IPS-NIHi7 (cell line): ENCODE data around the gene CRAT.
"Not testable (repeated sequence)": the region's sequence is repeated elsewhere in the genome, so short reads cannot be mapped to it uniquely, and the experiment has no call there.

Experiments
- DNase-seq: peaks from one replicate; pipeline ENCODE4 v3.0.0; 2012; ENCODE audit warnings: mixed read lengths; ENCODE audit errors: extremely low spot score

Gene CRAT

GRCh38 chr9:129138476-129139232, 28.1 kb upstream of the CRAT start:
- DNase-seq = no peak

GRCh38 chr9:129138144-129138462, 27.5 kb upstream of the CRAT start:
- no peak for DNase-seq

GRCh38 chr9:129137292-129138143, 26.9 kb upstream of the CRAT start:
- DNase-seq = no peak

GRCh38 chr9:129136446-129137035, 25.9 kb upstream of the CRAT start:
- DNase-seq = no peak

- DNase-seq = no peak
Measured at GRCh38 chr9:129135476-129135875, 24.9 kb upstream of the CRAT start.

GRCh38 chr9:129133082-129133481, 22.5 kb upstream of the CRAT start:
- no peak for DNase-seq

- peak; percentile 93 for DNase-seq
Measured at GRCh38 chr9:129131300-129132145, 20.9 kb upstream of the CRAT start.

GRCh38 chr9:129130791-129131190, 20.2 kb upstream of the CRAT start:
- no peak for DNase-seq

- DNase-seq = not testable (repeated sequence)
Measured at GRCh38 chr9:129130271-129130670, 19.7 kb upstream of the CRAT start.

- no peak for DNase-seq
Measured at GRCh38 chr9:129128689-129129088, 18.1 kb upstream of the CRAT start.

GRCh38 chr9:129126749-129127618, 16.4 kb upstream of the CRAT start:
- peak; percentile 75 for DNase-seq

GRCh38 chr9:129125478-129125877, 14.9 kb upstream of the CRAT start:
- no peak for DNase-seq

GRCh38 chr9:129124506-129125069, 14.0 kb upstream of the CRAT start:
- no peak for DNase-seq

GRCh38 chr9:129122976-129123375, 12.4 kb upstream of the CRAT start:
- not testable (repeated sequence) for DNase-seq

GRCh38 chr9:129122133-129122532, 11.5 kb upstream of the CRAT start:
- no peak for DNase-seq

GRCh38 chr9:129121483-129121882, 10.9 kb upstream of the CRAT start:
- DNase-seq = no peak

- DNase-seq = no peak
Measured at GRCh38 chr9:129118799-129119198, 8.2 kb upstream of the CRAT start.

GRCh38 chr9:129113645-129114304, 3.2 kb upstream of the CRAT start:
- DNase-seq = no peak

- DNase-seq = not testable (repeated sequence)
Measured at GRCh38 chr9:129112526-129112925, 1.9 kb upstream of the CRAT start.
